ENCODE measurements around the gene TRAPPC3L.

DNA sequence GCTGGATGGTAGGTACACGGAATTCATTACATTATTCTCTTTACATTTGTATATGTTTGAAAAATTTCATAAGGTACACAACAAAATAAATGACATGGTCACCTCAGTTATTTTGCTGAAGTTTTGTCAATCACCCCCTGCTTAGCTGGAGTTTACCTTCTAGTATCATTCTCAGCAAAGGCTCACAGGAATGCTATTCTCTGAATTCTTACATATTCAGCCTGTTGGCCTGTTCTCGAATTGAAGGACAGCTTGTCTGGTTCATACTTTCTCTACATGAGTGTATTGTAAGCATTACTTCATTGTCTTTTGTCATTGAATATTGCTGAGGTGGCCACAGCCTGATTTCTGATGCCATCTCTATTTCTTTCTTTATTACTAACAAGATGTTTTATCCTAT is 21.2 kb downstream of the TRAPPC3L start:
- TF ChIP-seq CTCF (IDR thresholded peaks at IDR 0.05; ENCODE audit: control extremely low read depth in 1 of 3, insufficient read depth in 1 of 3, low read depth in 1 of 3, low read length in 3 of 3) (no peak), EZH2 (IDR thresholded peaks at IDR 0.05; ENCODE audit: low read depth, low read length, severe bottlenecking) (no peak), TAF1 (IDR thresholded peaks at IDR 0.05; ENCODE audit: low read depth, low read length) (no peak), GTF2F1 (IDR thresholded peaks at IDR 0.05; ENCODE audit: borderline replicate concordance, low read depth, low read length) (no peak), POLR2AphosphoS5 (IDR thresholded peaks at IDR 0.05; ENCODE audit: low read depth, low read length) (no peak), MAFK (IDR thresholded peaks at IDR 0.05; ENCODE audit: low read depth, low read length) (no peak), TCF12 (IDR thresholded peaks at IDR 0.05; ENCODE audit: low read depth, low read length) (no peak), JUN (IDR thresholded peaks at IDR 0.05; ENCODE audit: low read depth, low read length) (no peak), POLR2A (IDR thresholded peaks at IDR 0.05; ENCODE audit: control extremely low read depth in 1 of 2, low read depth in 2 of 2, low read length in 2 of 2) (no peak), BACH1 (IDR thresholded peaks at IDR 0.05; ENCODE audit: low read length) (no peak), MAX (IDR thresholded peaks at IDR 0.05) (no peak), FOSL1 (IDR thresholded peaks at IDR 0.05; ENCODE audit: insufficient read depth, low read depth, low read length) (no peak), SUZ12 (IDR thresholded peaks at IDR 0.05; ENCODE audit: low read length) (no peak), EP300 (IDR thresholded peaks at IDR 0.05; ENCODE audit: borderline replicate concordance in 1 of 2, low read depth in 2 of 2, low read length in 2 of 2) (no peak)

All from H1 (cell line).